Gastrocnemius medialis (tissue), 4 donors: ENCODE results near the gene GPR155. TPM values are rescaled to one million over a fixed set of nuclear protein-coding genes. Genes with fewer than 3 reads are reported as not detected.
"Not testable (repeated sequence)": the region's sequence is repeated elsewhere in the genome, so short reads cannot be mapped to it uniquely, and the experiment has no call there.

Source experiments
- ATAC-seq, 2 donors: fragments of 150-250 bp; one replicate each; pipeline ENCODE4 v1.9.1; 2016
- DNase-seq, 2 donors: peaks; one replicate each; pipeline ENCODE4 v3.0.0-alpha.2; 2019
- H3K27ac ChIP-seq, 4 donors: fragments of 200-600 bp; sonication (generic); 1 replicate in 1 of 4; 2 replicates in 3 of 4; pipeline ENCODE4 v1.5.1; 2016 to 2018; ENCODE audit warnings: mild to moderate bottlenecking in 2 of 4, moderate library complexity in 1 of 4
- H3K27me3 ChIP-seq, 3 donors: fragments of 200-600 bp; sonication (generic) in 2 of 3; 1 replicate in 1 of 3; 2 replicates in 2 of 3; pipeline versions ENCODE4 v1.5.1 to v1.6.0; 2016 to 2019; ENCODE audit warnings: mild to moderate bottlenecking in 1 of 3, moderate library complexity in 1 of 3
- H3K36me3 ChIP-seq, 2 donors: fragments of 200-600 bp; sonication (generic) in 1 of 2; one replicate each; pipeline ENCODE4 v1.5.1; 2017 to 2018
- H3K4me1 ChIP-seq, 2 donors: fragments of 200-600 bp; sonication (generic) in 1 of 2; one replicate each; pipeline ENCODE4 v1.5.1; 2016 to 2017; ENCODE audit warnings: mild to moderate bottlenecking in 2 of 2
- H3K4me3 ChIP-seq, 4 donors: fragments of 200-600 bp; sonication (generic) in 3 of 4; 1 replicate in 1 of 4; 2 replicates in 3 of 4; pipeline ENCODE4 v1.5.1; 2016 to 2019; ENCODE audit warnings: mild to moderate bottlenecking in 2 of 4
- H3K9me3 ChIP-seq, 3 donors: fragments of 200-600 bp; sonication (generic) in 2 of 3; 1 replicate in 1 of 3; 2 replicates in 2 of 3; pipeline ENCODE4 v1.5.1; 2016 to 2019
- POLR2A ChIP-seq, 2 donors: fragments of 450-650 bp; IDR thresholded peaks; one replicate each; pipeline ENCODE4 v1.6.1; 2017; ENCODE audit warnings: antibody characterized with exemption in 2 of 2, mild to moderate bottlenecking in 2 of 2, moderate library complexity in 2 of 2
- in situ Hi-C, 4 donors: fragments of 200-750 bp; cut with MboI; loops; one replicate each; pipeline versions ENCODE4 v1.15.0 to v1.8.0; 2017; ENCODE audit warnings: low sequenced_read_pairs in 4 of 4
- intact Hi-C: fragments of 100-400 bp; cut with DNase I; formaldehyde crosslinking; loops from one replicate; pipeline ENCODE4 v1.15.1; 2023; ENCODE audit warnings: low total_unique reads
- total RNA-seq, 4 donors: library from RNA; depleted of rRNA; stranded (reverse); fragments of >200 nt; gene quantifications; one replicate each; pipeline versions ENCODE4 v1.1.0 to v1.2.3, GENCODE V29; 2016
- TF ChIP-seq, protein P1 (sequence below), 5 experiments: fragments of 450-650 bp in 3 of 5; fragments of 200-600 bp in 2 of 5; sonication (generic) in 2 of 5; IDR thresholded peaks in 4 of 5; conservative IDR thresholded peaks in 1 of 5; 1 replicate in 4 of 5; 2 replicates in 1 of 5; pipeline ENCODE4 v1.5.1; 2016 to 2019; ENCODE audit warnings: antibody characterized with exemption in 5 of 5, mild to moderate bottlenecking in 3 of 5, moderate library complexity in 3 of 5

Gene GPR155
- total RNA-seq, 4 donors from 2014 or later, result 4.0 to 12.7 (median 7.3) TPM

DNA sequence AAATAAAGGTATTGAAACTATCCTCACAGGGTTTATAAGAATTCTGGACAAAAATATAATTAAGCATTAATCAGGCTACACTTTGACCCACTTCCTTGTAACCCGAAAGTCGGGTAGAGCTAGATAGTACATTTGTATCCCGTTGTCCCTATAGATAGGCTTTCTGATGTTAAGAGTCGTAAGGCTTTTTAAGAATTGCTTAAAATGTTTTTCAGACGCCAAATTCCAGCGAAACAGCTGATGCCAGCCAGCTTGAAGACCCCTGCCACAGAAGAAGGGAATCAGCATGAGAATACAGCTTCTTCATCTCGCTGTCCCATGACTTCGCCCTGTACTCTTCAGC, 962 bp upstream of the GPR155 start:
- Histone ChIP-seq H3K9me3 (no peaks in the 10 kb centered on the region), H3K36me3 (no peaks in the 10 kb centered on the region), H3K4me3 (peak overlapping the region; percentile 76 to 100 (median 91)), H3K27me3 (no peaks in the 10 kb centered on the region), H3K27ac (peak overlapping the region; percentile 79 to 94 (median 86)), H3K4me1 (peaks cover 8 to 14% of the 10 kb centered on the region in 2 donors)
- TF ChIP-seq POLR2A (IDR thresholded peaks at IDR 0.05), result no peak
- TF ChIP-seq, protein P1, sequence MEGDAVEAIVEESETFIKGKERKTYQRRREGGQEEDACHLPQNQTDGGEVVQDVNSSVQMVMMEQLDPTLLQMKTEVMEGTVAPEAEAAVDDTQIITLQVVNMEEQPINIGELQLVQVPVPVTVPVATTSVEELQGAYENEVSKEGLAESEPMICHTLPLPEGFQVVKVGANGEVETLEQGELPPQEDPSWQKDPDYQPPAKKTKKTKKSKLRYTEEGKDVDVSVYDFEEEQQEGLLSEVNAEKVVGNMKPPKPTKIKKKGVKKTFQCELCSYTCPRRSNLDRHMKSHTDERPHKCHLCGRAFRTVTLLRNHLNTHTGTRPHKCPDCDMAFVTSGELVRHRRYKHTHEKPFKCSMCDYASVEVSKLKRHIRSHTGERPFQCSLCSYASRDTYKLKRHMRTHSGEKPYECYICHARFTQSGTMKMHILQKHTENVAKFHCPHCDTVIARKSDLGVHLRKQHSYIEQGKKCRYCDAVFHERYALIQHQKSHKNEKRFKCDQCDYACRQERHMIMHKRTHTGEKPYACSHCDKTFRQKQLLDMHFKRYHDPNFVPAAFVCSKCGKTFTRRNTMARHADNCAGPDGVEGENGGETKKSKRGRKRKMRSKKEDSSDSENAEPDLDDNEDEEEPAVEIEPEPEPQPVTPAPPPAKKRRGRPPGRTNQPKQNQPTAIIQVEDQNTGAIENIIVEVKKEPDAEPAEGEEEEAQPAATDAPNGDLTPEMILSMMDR (IDR thresholded peaks at IDR 0.05 in 4 of 5, conservative IDR thresholded peaks at IDR 0.05 in 1 of 5), result no peak
- DNase-seq (no peak), ATAC-seq (no peak)
- intact Hi-C loops (loop anchor here (2.0 to 5.0 kb wide), 2 partner anchors 525 to 681 kb away; partner anchors contain the start of gene ATF2), in situ Hi-C loops (loop anchor here in 2 of 4 donors (25.0 kb wide), 1 partner anchor 675 kb away; the partner anchor contains the start of gene ATF2 (in 2 of the 2))

DNA sequence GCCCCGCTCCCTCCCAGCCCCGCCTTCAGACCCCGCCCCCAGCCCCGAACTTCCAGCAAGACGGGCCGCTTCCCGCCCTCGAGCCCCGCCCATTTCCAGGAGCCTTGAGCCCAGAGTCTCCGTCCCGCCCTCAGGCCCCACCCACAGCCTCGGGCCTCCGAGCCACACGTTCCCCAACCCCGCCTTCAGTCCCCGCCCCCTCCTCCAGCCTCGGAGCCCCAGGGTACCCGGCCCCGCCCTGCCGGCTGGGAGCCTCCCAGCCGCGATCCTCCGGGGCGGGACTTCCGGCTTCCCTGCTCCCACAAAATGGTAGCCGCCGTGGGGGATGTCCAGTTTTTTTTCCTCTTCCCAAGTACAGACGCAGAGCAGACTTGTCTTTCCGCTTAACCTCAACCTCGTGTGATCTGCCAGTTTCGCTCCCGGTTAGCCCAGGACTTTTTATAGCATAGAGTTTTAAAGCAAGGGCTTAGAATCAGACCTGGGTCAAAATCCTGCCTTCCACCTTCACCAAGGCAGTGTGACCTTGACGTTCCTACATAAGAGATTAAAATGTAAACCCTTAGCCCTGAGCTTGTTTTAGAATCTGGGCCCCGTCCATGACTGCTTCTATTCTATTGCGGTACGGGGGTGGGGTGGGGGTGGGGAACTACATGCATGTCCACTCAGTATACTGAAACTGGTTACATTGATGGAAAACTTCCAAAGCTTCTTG, 435 bp upstream of the GPR155 start:
- peak; percentile 99 for DNase-seq
- no peaks in the 10 kb centered on the region for H3K9me3 ChIP-seq
- H3K27me3 ChIP-seq, result no peaks in the 10 kb centered on the region
- peak overlapping the region; percentile 79 to 94 (median 87) for H3K27ac ChIP-seq
- H3K36me3 ChIP-seq, result no peaks in the 10 kb centered on the region
- TF ChIP-seq, protein P1 (IDR thresholded peaks at IDR 0.05 in 4 of 5, conservative IDR thresholded peaks at IDR 0.05 in 1 of 5), result no peak
- TF ChIP-seq POLR2A (IDR thresholded peaks at IDR 0.05), result peak in 1 of 2 donors; percentile 44
- ATAC-seq, result peak; percentile 89 to 92
- H3K4me1 ChIP-seq, result peaks cover 8 to 14% of the 10 kb centered on the region in 2 donors
- in situ Hi-C loops, result loop anchor here in 2 of 4 donors (25.0 kb wide), 1 partner anchor 675 kb away; the partner anchor contains the start of gene ATF2 (in 2 of the 2)
- H3K4me3 ChIP-seq, result peak overlapping the region; percentile 76 to 100 (median 91)
- intact Hi-C loops, result loop anchor here (2.0 to 5.0 kb wide), 2 partner anchors 525 to 682 kb away; partner anchors contain the start of gene ATF2

DNA sequence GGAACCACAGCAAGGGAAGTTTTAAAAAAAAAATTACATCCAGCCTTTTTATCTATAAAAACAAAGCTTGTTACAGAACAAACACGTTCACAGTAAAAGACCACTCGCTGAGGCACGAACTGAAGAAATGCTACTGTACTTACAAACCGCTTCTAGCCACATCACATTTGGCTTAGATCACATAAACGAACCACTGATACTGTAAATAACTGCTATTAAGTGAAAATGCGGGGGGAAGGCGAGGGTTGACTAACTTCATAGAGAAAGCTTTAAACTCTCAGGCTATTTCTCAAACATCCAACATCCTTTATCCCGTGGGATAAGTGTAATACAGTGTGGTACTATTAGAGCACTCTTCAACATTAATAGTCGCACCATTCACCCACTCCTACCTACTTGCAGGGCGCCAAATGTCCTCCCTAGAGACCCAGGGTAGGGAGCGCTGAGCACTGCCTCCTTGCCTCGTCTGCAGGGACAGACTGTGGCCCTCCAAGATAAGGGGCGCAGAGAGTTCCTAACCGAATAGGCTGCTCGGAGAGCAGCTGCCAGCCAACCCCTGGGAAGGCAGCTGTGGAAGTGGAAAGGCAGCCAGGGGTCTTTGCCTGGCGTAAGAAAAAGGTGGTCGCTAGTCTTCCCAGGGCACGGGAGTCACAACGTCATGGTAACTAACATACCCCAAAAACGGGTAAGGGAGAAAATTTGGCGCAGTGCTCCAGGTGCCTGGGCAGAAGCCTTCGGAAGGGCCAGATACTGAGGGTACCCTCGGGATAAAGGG, 854 bp downstream of the GPR155 start:
- H3K4me1 ChIP-seq, result peaks cover 8 to 14% of the 10 kb centered on the region in 2 donors
- H3K27me3 ChIP-seq, result no peaks in the 10 kb centered on the region
- intact Hi-C loops (loop anchor here (2.0 to 5.0 kb wide), 2 partner anchors 524 to 683 kb away; partner anchors contain the start of gene ATF2), in situ Hi-C loops (loop anchor here in 2 of 4 donors (25.0 kb wide), 1 partner anchor 676 kb away; the partner anchor contains the start of gene ATF2 (in 2 of the 2))
- TF ChIP-seq POLR2A (IDR thresholded peaks at IDR 0.05), result no peak
- TF ChIP-seq, protein P1 (IDR thresholded peaks at IDR 0.05 in 4 of 5, conservative IDR thresholded peaks at IDR 0.05 in 1 of 5), result no peak
- H3K4me3 ChIP-seq, result peak overlapping the region; percentile 76 to 100 (median 91)
- peak overlapping the region; percentile 68 to 94 (median 86) for H3K27ac ChIP-seq
- DNase-seq (peak in 1 of 2 donors; percentile 14), ATAC-seq (peak; percentile 27 to 34)
- H3K9me3 ChIP-seq, result no peaks in the 10 kb centered on the region
- H3K36me3 ChIP-seq, result peaks cover 0 to 2% of the 10 kb centered on the region in 2 donors

DNA sequence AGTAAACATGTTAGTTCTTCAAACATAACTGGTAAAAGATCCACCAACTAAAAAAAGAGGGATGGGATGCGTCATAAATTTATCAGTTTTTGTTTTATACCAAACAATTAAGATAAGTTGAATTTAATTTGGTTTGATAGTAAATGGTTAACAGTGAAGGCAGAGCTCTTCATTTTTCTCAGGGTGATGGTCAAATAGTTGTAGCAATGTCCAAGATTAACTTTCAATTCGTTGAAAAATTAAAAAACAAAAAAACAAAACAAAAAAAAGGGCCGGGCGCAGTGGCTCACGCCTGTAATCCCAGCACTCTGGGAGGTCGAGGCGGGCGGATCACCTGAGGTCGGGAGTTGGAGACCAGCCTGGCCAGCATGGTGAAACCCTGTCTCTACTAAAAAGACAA, 1.8 kb downstream of the GPR155 start:
- H3K4me1 ChIP-seq, result peaks cover 8 to 14% of the 10 kb centered on the region in 2 donors
- H3K4me3 ChIP-seq, H3K36me3 ChIP-seq, H3K27me3 ChIP-seq, ATAC-seq, DNase-seq, H3K9me3 ChIP-seq, H3K27ac ChIP-seq: not testable (repeated sequence)
- in situ Hi-C loops, result loop anchor here in 2 of 4 donors (25.0 kb wide), 1 partner anchor 677 kb away; the partner anchor contains the start of gene ATF2 (in 2 of the 2)
- intact Hi-C loops, result loop anchor here (5.0 kb wide), 1 partner anchor 523 kb away; no protein-coding TSS in a partner anchor
